GM10266 (cell line): ENCODE results near the gene GCN1.
A peak's percentile ranks its signal among the peaks of the same experiment; 100 is the strongest.

Experiments used
- DNase-seq: peaks from one replicate; pipeline ENCODE4 v3.0.0; 2012; ENCODE audit errors: extremely low spot score
- TF ChIP-seq, protein P1 (sequence below): IDR thresholded peaks from 2 replicates; pipeline ENCODE4 v1.5.1; 2012; ENCODE audit warnings: mild to moderate bottlenecking, low read depth; ENCODE audit not compliant: control insufficient read depth, insufficient read depth; ENCODE audit errors: missing control alignments

Gene GCN1

GRCh38 chr12:120228041-120228290 is 33.5 kb upstream of the GCN1 start:
- no peak for DNase-seq
- TF ChIP-seq, protein P1, sequence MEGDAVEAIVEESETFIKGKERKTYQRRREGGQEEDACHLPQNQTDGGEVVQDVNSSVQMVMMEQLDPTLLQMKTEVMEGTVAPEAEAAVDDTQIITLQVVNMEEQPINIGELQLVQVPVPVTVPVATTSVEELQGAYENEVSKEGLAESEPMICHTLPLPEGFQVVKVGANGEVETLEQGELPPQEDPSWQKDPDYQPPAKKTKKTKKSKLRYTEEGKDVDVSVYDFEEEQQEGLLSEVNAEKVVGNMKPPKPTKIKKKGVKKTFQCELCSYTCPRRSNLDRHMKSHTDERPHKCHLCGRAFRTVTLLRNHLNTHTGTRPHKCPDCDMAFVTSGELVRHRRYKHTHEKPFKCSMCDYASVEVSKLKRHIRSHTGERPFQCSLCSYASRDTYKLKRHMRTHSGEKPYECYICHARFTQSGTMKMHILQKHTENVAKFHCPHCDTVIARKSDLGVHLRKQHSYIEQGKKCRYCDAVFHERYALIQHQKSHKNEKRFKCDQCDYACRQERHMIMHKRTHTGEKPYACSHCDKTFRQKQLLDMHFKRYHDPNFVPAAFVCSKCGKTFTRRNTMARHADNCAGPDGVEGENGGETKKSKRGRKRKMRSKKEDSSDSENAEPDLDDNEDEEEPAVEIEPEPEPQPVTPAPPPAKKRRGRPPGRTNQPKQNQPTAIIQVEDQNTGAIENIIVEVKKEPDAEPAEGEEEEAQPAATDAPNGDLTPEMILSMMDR: no peak

GRCh38 chr12:120227233-120228040 is 32.9 kb upstream of the GCN1 start:
- TF ChIP-seq, protein P1: no peak
- DNase-seq: no peak

- TF ChIP-seq, protein P1: no peak
- peak; percentile 52 for DNase-seq
Measured at GRCh38 chr12:120225852-120226640, 31.5 kb upstream of the GCN1 start.

GRCh38 chr12:120225200-120225558 is 30.7 kb upstream of the GCN1 start:
- TF ChIP-seq, protein P1: no peak
- no peak for DNase-seq

GRCh38 chr12:120224304-120225199 is 30.0 kb upstream of the GCN1 start:
- no peak for DNase-seq
- TF ChIP-seq, protein P1: no peak

DNA sequence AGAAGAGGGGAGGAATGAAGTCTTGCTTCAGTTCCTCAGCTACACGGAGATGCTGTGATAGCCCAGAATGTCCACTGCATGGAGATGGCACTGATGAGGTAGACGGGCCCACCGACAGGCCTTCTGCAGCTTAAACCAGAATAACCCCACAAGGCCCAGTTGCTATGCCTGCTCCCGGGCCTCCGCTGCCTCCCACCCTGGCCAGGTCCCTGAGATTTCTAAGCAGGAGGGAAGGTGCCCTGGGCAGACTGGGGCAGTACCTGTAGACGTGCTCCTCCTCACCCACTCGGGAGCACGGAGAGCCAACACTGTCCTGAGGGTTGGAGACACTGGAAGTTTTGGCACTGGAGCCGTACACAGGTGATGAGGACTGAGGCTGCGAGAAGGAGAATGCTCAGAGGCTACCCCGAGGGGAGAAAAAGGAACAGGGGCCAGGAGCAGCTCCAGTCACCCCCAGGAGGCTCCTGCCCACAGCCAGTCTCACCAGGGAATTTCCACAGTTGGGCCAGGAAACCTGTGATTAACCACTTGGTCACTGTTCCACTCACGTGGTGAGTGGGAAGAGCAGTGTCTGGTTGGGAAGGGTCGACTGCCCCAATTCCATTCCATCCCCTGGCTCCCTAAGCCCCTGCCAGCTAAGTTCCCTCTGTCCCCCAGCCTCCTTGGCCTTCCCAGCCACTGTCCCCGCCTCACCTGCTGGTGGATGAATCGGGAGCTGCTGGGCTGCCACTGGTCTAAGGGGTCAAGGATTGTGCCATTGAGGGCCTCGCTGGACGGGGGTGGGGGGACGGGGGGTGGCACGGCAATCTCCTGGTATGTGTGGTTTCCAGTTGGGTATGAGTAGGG is 29.2 kb upstream of the GCN1 start:
- DNase-seq: no peak
- TF ChIP-seq, protein P1: no peak
